Testis (tissue), 2 donors: ENCODE data around the gene ABLIM3.

Experiments
- POLR2A ChIP-seq: fragments of 450-650 bp; IDR thresholded peaks from one replicate; pipeline ENCODE4 v1.6.1; 2017; ENCODE audit warnings: antibody characterized with exemption, mild to moderate bottlenecking, moderate library complexity
- TF ChIP-seq, protein P1 (sequence below), 3 experiments: fragments of 450-650 bp in 2 of 3; fragments of 200-600 bp in 1 of 3; sonication (generic) in 1 of 3; IDR thresholded peaks; one replicate each; pipeline ENCODE4 v1.5.1; 2016 to 2019; ENCODE audit warnings: antibody characterized with exemption in 3 of 3, mild to moderate bottlenecking in 2 of 3, moderate library complexity in 1 of 3

DNA sequence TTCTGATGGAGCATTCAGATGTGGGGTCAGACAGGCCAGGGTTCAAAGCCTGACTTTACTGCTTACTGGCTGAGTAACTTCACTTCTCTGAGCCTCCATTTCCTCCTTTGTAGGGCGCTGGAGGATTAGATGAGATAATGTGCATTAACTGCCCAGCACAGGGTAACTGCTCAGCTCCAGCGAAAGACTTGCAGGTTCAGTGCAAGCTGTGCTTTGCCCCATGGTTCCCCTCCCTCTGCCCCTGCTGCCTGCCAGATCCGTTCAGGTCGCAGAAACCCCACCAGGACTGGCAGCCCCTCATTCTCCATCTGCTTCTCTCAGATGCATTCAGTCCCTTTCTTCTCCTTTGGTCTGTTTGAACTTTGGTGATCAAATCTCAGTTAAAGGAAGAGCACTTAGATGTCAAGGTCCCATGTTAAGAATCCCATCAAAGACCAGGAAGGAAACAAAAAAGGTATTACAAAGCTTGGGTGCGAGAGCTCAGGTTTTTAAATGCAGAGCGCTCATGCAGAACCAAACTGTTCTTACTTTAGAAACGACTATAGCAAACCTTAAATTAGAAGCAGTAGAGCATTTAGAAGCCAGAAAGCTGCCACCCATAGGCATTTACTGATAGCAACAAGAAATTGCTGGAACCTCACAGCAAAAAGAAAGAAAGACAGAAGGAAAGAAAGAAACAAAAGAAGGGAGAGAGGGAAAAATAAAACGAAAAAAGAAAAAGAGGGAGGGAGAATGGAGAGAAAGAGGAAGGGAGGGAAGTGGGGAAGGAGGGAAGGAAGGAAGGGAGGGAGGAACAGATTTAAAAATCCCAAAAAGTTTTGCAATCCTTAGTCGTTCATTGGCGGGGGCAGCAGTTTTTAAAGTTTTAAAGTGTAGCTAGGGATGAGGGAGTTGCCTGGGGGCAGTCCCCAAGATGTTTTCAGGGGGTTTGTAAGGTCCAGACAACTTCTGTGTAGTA lies 153.9 kb downstream of the ABLIM3 start:
- TF ChIP-seq, protein P1, sequence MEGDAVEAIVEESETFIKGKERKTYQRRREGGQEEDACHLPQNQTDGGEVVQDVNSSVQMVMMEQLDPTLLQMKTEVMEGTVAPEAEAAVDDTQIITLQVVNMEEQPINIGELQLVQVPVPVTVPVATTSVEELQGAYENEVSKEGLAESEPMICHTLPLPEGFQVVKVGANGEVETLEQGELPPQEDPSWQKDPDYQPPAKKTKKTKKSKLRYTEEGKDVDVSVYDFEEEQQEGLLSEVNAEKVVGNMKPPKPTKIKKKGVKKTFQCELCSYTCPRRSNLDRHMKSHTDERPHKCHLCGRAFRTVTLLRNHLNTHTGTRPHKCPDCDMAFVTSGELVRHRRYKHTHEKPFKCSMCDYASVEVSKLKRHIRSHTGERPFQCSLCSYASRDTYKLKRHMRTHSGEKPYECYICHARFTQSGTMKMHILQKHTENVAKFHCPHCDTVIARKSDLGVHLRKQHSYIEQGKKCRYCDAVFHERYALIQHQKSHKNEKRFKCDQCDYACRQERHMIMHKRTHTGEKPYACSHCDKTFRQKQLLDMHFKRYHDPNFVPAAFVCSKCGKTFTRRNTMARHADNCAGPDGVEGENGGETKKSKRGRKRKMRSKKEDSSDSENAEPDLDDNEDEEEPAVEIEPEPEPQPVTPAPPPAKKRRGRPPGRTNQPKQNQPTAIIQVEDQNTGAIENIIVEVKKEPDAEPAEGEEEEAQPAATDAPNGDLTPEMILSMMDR (IDR thresholded peaks at IDR 0.05) = no peak
- TF ChIP-seq POLR2A = no peak
